Pons (tissue), 1 donor: ENCODE data around the gene FBXO27.
"Not testable (repeated sequence)": the region's sequence is repeated elsewhere in the genome, so short reads cannot be mapped to it uniquely, and the experiment has no call there.

Experiments
- DNase-seq: peaks from one replicate; pipeline ENCODE4 v3.0.0-alpha.2; 2016; ENCODE audit warnings: low spot score

The FBXO27 gene

DNA sequence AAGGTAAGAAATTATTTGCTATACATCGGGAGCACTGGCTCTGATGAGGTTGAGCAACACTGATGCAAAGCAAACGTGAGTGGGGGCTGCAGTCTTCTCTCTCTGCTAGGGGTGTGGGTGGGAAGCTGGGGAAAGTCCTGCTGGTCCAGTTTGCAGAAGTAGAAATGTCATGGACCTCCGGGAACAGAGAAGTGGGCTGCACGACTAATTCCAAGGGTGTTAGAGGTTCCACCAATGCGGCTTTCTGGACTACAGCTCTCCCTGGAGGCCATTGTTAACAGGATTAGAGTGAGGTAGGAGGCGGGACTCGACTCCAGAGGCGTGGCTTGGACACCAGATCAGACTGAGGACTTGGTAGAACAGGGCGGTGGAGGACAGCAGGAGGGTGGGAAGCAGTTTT lies 5.7 kb upstream of the FBXO27 start:
- DNase-seq: peak; percentile 54

DNA sequence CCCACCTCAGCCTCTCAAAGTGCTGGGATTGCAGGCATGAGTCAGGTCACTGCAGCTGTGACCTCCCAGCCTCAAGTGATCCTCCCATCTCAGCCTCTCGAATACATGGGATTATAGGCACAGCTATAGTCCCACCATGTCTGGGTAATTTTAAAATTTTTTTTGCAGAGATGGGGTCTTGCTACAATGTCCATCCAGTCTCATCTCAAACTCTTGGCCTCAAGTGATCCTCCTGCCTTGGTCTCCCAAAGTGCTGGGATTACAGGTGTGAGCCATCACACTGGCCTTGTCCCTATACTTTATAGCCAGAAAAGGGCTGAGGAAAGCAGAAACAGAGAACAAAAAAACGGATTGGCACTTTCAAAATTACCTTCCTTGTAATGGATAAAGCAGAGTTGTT lies 4.8 kb upstream of the FBXO27 start:
- DNase-seq: no peak

DNA sequence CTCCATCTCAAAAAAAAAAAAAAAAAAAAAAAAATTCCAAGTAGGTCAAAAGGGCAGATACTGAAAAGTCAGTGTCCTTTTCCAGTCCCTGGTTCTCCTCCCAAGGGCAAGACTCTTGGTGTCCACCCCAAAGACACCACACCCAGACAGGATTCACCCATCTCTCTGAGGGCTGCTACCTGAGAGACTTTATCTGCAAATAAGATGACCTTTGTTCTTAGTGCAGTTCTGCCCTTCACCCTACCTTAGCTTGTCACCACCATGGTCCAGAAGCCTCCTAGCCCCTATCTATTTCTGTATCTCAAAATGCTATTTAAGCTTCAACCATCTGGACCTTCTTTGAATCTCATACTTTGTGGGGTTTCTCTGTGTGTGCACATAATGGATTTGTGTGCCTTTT lies 4.2 kb upstream of the FBXO27 start:
- DNase-seq: no peak

DNA sequence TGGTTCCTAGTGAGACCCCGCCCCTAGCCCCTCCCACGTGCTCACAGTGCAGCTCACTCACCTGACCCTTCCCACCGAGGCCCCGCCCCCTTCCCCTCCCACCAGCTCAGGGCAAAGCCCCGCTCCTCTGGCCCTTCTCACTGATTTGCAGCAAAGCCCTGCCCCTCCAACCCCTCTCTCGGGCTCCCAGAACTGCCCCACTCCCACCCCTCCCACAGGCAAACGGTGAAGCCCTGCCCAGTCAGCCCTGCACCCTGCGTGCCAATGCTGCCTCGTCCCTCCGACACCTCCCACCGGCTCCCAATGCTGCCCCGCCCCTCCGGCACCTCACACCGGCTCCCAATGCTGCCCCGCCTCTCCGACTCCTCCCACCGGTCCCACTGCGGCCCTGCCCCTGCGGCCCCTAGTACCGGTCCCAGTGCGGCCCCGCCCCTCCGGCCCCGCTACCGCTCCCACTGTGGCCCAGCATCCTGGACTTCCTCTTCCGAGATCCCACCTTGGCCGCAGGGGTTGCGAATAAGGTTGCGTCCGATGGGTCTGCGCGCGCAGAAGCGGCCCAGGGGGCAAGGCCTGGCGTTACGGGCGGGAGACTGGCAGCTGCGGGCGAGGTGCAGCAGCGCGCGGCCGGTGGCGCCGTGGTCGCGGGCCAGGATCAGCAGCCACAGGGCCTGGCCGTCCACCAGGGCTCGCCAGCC lies 834 bp downstream of the FBXO27 start:
- peak; percentile 52 for DNase-seq

DNA sequence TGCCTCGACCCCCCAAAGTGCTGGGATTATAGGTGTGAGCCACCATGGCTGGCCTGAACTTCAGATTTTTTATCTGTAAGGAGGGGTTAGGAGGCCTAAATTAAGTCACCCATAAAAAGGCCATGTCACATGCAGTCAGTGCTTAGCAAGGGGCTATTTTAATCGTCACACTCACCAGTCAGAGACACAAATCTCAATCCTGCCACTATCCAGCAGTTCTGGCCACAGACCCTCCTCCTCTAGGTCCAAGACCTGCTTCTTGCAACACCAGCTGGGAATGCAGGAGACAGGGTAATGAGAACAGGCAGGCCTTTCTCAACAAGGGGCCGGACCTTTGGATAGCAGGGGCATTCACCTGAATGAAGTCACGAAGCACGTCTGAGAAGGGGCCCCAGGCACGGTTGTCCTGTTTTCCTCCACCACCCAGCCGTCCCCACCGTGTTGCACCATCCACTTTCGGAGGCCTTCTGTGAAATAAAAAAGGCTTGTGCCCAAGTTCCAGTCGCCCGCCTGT lies 1.4 kb downstream of the FBXO27 start:
- peak; percentile 6 for DNase-seq

DNA sequence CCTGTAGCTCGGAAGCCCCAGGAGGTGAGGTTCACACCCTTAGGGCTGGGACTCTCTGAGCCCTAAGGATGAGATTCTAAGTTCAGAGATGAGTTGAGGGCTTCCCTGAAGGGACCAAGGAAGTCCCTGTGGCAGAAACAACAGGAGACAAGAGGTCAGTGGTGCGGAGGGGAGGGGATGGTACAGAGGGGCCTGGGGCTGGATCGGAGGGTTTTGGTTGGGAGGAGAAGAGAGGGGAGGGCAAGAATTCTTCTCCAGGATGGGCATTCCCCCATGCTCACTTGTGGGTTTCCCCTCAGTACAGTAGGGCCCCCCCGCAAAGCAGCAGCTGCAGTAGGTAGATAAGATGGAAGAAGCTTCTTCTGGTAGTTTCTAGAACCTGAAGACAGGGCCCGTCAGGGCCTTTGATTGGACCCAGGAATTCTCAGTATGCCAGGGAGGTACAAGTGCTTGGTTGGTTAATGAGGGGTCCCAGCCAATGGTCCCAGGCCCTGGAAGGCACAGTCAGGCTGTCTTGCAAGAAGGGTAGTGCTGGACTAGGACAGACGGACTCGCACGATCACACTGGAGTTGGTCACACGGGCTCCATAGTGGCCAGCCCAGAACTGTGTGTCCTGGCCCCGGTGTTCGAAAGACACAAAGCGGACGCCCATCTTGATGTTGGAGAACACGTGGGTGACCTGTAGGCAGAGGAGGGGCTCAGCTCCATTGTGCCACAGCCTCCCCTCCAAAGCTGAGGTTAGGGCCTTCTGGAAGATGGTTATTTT lies 7.3 kb downstream of the FBXO27 start:
- DNase-seq: no peak

DNA sequence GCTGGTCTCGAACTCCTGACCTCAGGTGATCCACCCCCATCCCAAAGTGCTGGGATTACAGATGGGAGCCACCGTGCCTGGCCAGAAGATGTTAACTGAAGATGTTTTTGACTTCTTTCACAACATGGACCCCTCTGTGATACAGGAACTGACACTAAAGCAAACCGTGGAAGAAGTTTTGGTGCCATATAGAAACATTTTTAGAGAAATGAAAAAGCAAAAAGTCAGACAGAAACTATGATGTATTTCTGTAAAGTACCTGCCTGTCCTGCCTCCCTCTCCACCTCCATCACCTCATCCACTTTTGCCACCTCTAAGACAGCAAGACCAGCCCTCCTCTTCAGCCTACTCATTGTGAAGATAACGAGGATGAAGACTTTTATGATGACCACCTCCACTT lies 11.3 kb downstream of the FBXO27 start:
- no peak for DNase-seq

DNA sequence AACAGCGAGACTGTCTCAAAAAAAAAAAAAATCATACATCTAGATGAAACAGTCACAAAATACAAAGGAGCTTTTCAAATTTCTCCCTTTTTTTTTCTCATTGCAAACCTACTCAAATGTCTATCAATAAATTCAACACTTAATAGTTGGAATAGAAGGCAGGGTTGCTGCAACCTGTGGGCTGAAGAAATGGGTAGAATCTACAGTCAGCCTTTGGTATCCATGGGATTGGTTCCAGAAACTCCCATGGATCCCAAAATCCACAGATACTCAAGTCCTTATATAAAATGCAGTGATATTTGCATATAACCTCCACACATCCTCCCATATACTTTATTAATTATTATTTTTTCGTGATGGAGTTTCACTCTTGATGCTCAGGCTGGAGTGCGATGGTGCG lies 14.7 kb downstream of the FBXO27 start:
- DNase-seq: no peak

DNA sequence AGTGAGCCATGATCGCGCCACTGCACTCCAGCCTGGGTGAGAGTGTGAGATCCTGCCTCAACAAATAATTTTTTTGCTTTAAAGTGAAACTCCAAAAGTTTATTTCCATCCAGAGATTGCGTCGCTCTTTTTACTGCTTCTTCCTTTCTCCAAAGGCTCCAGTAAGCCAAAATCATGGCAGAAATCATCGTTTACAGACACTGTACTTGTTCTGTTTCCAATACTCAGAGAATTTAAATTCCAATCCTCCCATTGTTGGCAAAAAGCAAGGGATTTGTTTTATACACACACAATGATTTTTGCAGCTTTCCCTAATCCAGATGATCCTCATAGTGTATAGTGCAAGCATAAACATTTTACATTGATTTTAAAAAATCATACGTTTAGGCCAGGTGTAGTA lies 15.3 kb downstream of the FBXO27 start:
- no peak for DNase-seq

DNA sequence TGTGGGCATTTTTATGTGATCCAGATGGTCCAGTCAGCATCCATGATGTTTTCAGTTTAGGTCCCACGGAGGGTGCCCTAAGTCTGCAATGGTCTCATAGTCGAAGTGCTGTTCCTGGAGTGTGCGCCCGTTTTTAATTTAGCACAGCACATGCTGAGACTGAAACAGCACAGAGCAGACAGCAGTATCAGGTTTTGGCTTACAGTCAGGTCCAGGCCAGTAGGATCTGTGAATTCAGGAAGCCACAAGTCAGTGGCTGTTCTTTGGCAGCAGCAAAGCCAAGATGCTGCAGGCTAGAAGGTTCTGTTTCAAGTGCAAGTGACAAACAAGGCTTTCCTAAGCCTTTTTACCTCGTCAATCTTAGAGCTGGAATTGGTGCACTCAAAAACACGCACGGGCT lies 18.3 kb downstream of the FBXO27 start:
- DNase-seq: no peak

DNA sequence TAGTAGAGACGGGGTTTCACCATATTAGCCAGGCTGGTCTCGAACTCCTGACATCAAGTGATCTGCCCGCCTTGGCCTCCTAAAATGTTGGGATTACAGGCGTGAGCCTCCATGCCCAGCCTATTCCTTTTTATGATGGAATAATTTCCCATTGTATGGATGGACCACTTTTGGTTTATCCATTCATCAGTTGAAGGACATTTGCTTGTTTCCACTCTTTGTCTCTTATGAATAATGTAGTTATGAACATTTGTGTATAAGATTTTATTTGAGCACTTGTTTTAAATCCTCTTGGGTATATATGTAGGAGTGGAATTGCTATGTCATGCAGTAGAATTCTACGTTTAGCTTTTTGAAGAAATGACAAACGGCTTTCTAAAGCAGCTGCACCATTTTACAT lies 23.3 kb downstream of the FBXO27 start:
- no peak for DNase-seq

DNA sequence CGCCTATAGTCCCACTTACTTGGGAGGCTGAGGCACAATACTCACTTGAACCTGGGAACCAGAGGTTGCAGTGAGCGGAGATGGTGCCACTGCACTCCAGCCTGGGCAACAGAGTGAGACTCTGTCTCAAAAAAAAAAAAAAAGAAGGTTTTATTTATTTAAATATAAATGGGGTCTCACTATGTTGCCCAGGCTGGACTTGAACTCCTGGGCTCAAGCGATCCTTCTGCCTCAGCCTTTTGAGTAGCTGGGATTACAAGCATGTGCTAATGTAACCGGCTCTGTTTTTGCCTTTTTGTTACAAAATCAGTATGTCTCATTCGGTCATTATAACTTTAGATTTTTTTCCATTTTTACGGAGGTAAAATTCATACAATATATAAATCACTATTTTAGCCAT lies 24.2 kb downstream of the FBXO27 start:
- no peak for DNase-seq

DNA sequence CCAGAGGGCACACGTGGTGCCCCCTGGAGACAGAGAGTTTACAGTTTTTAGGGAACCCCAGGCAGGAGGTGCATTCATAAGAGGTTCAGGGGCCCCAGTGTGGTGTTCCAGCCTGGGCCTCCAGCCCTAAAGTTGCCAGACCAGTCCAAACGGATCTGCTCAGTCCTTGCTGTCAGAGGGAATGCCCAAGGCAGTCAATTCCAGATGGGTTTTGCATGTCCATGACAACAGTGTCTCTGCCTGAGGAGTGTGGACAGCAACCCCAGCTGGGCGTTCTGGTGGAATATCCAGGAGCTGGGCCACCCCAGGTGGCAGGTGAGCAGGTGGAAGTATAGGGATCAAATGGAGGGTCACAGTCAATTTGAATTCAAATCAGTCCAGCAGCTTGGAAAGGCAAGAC lies 25.3 kb downstream of the FBXO27 start:
- no peak for DNase-seq

DNA sequence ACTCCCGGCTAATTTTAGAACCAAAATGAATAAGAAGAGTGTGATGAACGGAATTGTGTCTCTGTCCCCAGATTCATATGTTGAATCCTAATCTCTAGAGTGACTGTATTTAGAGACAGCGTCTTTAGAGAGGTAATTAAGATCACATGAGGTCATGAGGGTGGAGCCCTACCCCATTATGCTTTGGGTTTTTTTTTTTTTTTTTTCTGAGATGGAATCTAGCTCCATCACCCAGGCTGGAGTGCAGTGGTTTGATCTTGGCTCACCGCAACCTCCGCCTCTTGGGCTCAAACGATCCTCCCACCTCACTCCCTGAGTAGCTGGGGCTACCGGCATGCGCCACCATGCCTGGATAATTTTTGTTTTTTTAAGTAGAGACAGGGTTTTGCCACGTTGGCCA lies 27.9 kb downstream of the FBXO27 start:
- no peak for DNase-seq

DNA sequence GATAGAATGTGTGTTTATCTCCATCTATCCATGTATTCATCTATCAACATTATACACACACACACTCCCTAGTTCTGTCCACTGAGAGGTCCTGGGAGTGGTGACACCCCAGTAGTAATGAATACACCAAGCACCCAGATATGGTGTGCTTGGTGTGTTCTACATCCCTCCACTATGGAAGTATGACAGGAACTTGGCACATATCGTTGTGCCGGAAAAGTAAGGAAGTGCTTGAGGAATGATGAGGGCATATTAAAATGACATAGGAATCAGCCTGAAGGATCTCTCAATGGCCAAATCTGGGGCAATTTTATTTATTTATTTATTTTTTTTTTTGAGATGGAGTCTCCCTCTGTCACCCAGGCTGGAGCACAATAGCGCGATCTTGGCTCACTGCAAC lies 28.6 kb downstream of the FBXO27 start:
- no peak for DNase-seq

DNA sequence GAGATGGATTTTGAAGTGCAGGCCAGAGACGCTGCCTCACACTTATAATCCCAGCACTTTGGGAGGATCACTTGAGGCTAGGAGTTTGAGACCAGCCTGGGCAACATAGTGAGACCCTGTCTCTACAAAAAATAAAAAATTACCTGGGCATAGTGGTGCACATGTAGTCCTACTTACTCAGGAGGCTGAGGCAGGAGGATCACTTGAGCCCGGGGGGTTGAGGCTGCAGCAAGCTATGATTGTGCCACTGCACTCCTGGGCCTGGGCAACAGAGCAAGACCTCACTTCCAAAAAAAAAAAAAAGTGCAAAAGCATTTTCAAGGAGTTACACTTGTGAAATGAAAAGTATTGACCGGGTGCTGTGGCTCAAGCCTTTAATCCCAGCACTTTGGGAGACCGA lies 29.2 kb downstream of the FBXO27 start:
- DNase-seq: no peak

DNA sequence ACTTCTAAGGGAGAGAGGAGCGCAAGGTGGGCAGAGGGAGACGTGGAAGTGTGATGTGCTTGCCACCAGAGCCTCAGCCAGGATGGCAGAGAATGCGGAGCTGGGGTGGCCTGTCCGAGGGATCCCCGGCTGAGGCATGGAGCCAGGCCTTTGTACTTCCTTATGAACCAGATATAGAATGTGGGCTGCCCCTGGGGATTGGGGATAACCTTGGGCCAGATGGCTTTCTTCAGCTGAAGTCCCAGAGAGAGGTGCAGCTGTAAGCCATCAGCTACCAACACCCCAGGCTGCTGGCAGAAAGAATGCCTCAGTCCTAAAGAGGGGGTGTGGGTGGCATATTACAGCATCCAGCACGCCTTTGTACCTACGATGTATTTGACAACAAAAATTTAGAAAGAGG lies 31.3 kb downstream of the FBXO27 start:
- DNase-seq: no peak

DNA sequence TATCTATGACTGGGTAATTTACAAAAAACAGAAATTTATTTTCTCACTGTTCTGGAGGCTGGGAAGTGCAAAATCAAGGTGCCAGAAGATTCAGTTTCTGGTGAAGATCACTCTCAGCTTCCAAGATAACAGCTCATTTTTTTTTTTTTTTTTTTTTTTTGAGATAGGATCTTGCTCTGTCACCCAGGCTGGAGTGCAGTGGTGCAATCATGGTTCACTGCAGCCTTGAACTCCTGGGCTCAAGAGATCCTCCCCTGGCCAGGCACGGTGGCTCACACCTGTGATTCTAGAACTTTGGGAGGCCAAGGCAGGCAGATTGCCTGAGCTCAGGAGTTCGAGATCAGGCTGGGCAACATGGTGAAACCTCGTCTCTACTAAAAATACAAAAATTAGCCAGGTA lies 34.8 kb downstream of the FBXO27 start:
- not testable (repeated sequence) for DNase-seq

DNA sequence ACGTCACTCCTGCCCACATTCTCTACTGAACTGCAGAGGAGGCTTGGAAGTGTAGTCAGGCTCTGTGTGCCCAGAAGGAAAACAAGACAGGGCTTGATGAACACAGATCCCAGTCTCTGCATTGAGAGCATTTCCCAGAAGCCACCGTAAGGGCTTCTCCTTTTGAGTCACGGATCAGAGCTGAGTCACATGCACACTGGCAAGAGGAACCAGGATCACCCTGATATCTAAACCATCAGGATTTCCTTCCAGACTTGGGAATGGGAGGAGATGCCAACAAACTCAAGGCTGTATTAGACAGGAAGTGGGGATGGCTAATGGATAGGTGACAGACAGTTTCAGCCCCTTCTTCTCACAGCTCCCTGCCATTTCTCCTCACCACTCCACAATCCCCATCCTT lies 39.1 kb downstream of the FBXO27 start:
- DNase-seq: no peak

DNA sequence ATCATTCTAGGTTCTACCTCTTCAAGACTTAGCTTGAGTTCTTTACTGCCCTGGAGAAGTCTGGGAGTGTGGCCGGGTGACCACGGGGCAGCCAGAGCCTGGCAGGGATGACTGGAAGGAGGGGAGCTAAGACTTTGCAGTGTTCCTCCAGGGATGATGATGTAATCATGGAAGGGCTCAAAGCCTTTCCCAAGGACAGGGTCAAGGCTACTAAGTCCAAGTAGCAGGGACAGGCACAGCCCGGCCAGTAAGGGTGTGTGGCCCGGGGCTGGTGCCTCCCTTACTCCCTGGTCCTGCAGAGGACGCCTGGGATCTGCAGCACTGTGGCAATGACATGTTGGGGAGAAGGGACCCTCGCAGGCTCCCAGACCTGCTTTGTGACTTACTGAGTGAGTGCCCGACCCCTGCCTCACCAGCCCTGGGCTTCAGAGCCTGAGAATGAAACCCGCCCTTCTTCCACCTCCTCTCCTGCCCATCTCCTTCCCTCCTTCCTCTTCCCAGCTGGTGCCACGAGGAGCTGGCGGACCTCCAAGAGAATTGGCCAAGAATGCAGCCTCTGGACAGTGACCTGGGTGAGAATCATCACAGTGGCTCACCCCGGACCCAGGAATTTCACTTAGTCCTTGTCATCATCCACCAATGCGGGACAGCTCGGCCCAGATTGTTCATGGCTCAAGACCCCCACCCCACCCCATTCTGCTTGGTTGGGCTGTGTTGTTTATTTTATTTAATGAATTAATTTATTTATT lies 41.2 kb downstream of the FBXO27 start:
- DNase-seq: no peak

DNA sequence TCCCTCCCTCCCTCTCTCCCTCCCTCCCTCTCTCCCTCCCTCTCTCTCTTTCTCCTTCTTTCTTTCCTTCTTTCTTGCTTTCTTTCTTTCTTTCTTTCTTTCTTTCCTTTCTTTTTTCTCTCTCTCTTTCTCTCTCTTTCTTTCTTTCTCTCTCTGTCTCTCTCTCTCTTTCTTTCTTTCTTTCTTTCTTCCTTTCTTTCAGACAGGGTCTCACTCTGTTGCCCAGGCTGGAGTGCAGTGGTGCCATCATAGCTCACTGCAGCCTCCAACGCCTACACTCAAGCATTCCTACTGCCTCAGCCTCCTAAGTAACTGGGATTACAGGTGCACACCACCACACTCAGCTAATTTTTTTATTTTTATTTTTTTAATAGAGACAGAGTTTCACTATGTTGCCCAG lies 42.7 kb downstream of the FBXO27 start:
- not testable (repeated sequence) for DNase-seq

DNA sequence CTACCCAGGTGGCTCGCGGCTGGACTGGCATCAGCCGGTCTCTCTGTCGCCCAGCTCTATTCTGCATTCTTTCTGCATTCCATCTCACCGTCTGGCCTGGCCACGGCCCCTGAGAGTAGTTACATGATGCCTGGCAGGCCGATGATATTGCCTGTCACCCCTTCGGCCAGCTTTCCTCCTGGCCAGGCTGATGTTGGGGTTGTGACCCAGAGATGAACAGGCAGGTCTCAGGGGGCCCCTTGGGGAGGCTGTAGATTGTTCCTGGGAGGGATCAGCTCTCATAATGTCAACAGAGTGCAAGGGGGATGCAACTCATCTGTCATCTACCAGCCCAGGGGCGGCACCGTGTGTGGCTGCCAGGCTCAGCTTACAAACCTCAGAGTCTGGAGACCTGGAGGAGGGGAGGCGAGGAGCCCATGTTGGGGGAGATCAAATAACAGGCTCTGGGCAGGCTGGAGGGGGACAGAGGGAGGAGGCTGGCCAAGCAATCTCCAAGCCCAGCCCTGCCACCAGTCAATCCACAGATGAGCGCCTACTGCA lies 43.2 kb downstream of the FBXO27 start:
- no peak for DNase-seq

DNA sequence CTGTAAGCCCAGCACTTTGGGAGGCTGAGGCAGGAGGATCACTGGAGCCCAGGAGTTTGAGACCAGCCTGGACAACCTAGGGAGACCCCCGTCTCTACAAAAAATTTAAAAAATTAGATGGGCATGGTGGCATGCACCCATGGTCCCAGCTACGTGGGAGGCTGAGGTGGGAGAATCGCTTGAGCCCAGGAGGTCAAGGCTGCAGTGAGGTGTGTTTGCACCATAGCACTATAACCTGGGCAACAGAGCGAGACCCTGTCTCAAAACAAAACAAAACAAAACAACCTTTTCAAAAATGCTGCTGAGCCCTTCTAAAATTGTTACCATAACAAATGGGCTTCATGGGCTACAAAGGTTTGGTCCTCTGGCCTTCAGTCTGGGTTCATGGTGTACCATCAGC lies 43.7 kb downstream of the FBXO27 start:
- DNase-seq: not testable (repeated sequence)
